ENCODE measurements around the gene MDGA2.
"Not testable (repeated sequence)": the region's sequence is repeated elsewhere in the genome, so short reads cannot be mapped to it uniquely, and the experiment has no call there.

The MDGA2 gene

GRCh38 chr14:47252802-47253201, 422.6 kb downstream of the MDGA2 start:
- H2BK120ac ChIP-seq (ENCODE audit: low read depth, low read length) = no peak overlapping the region
- H3K9me3 ChIP-seq (replicated peaks in 1 of 2; ENCODE audit: control insufficient read depth in 2 of 2, insufficient read depth in 1 of 2, low read depth in 1 of 2, low read length in 2 of 2) = peaks cover 0 to 8% of the 10 kb centered on the region in 2 donors
- H3K27me3 ChIP-seq (ENCODE audit: control insufficient read depth in 3 of 3, insufficient read depth in 3 of 3, low read depth in 1 of 3, low read length in 3 of 3) = no peaks in the 10 kb centered on the region
- H2BK15ac ChIP-seq (ENCODE audit: low read length) = no peak overlapping the region
- H2BK12ac ChIP-seq (ENCODE audit: low read length) = no peak overlapping the region
- H2BK5ac ChIP-seq (ENCODE audit: low read length) = no peak overlapping the region
- H3K36me3 ChIP-seq (replicated peaks in 1 of 2; ENCODE audit: control insufficient read depth in 2 of 2, insufficient read depth in 2 of 2, low read length in 2 of 2) = no peaks in the 10 kb centered on the region
- H2AK5ac ChIP-seq (ENCODE audit: low read depth, low read length) = no peak overlapping the region
- H3K14ac ChIP-seq (ENCODE audit: low read length) = no peak overlapping the region
- no peak overlapping the region for H3K9ac ChIP-seq (ENCODE audit: low read depth, low read length, poor library complexity)
- no peak overlapping the region for H4K91ac ChIP-seq (ENCODE audit: low read depth, low read length, poor library complexity)
- no peak overlapping the region for H2AFZ ChIP-seq (ENCODE audit: low read length)
- H3K27ac ChIP-seq (replicated peaks; ENCODE audit: low read length) = no peak overlapping the region
- H3K79me1 ChIP-seq (ENCODE audit: low read depth, low read length) = no peaks in the 10 kb centered on the region
- no CpG with 5 or more reads among the region's 4 CpGs for WGBS, 2 donors (ENCODE audit: extremely low coverage in 2 of 2, insufficient read length in 2 of 2, insufficient replicate concordance in 1 of 2)
- no peak overlapping the region for H3K4me2 ChIP-seq (ENCODE audit: insufficient read depth, low read length, poor library complexity, severe bottlenecking)
- no peak overlapping the region for H3K4ac ChIP-seq (ENCODE audit: low read length)
- no peak overlapping the region for H3K23ac ChIP-seq (ENCODE audit: low read depth, low read length, poor library complexity)
- no peak overlapping the region for H3K4me3 ChIP-seq (ENCODE audit: low read length in 2 of 2)
- H3K18ac ChIP-seq (ENCODE audit: low read length) = no peak overlapping the region
- H4K8ac ChIP-seq (ENCODE audit: low read depth, low read length) = no peak overlapping the region
- H3K4me1 ChIP-seq (ENCODE audit: control insufficient read depth in 2 of 2, insufficient read depth in 1 of 2, low read depth in 1 of 2, low read length in 2 of 2) = peaks cover 2 to 5% of the 10 kb centered on the region in 2 donors
- no peak for DNase-seq (ENCODE audit: low spot score)

- no peak overlapping the region for H3K18ac ChIP-seq (ENCODE audit: low read length)
- no peaks in the 10 kb centered on the region for H3K36me3 ChIP-seq (replicated peaks in 1 of 2; ENCODE audit: control insufficient read depth in 2 of 2, insufficient read depth in 2 of 2, low read length in 2 of 2)
- H3K4ac ChIP-seq (ENCODE audit: low read length) = no peak overlapping the region
- H2BK5ac ChIP-seq (ENCODE audit: low read length) = no peak overlapping the region
- no peak overlapping the region for H2BK15ac ChIP-seq (ENCODE audit: low read length)
- no peak overlapping the region for H3K4me3 ChIP-seq (ENCODE audit: low read length in 2 of 2)
- no peak overlapping the region for H2AK5ac ChIP-seq (ENCODE audit: low read depth, low read length)
- H3K27ac ChIP-seq (replicated peaks; ENCODE audit: low read length) = no peak overlapping the region
- H3K14ac ChIP-seq (ENCODE audit: low read length) = no peak overlapping the region
- H2BK120ac ChIP-seq (ENCODE audit: low read depth, low read length) = no peak overlapping the region
- no peak overlapping the region for H4K91ac ChIP-seq (ENCODE audit: low read depth, low read length, poor library complexity)
- no peak overlapping the region for H2AFZ ChIP-seq (ENCODE audit: low read length)
- no peak overlapping the region for H3K4me2 ChIP-seq (ENCODE audit: insufficient read depth, low read length, poor library complexity, severe bottlenecking)
- no peak overlapping the region for H2BK12ac ChIP-seq (ENCODE audit: low read length)
- no CpG with 5 or more reads among the region's 1 CpG for WGBS, 2 donors (ENCODE audit: extremely low coverage in 2 of 2, insufficient read length in 2 of 2, insufficient replicate concordance in 1 of 2)
- DNase-seq (ENCODE audit: low spot score) = no peak
- no peaks in the 10 kb centered on the region for H3K4me1 ChIP-seq (ENCODE audit: control insufficient read depth in 2 of 2, insufficient read depth in 1 of 2, low read depth in 1 of 2, low read length in 2 of 2)
- no peaks in the 10 kb centered on the region for H3K79me1 ChIP-seq (ENCODE audit: low read depth, low read length)
- no peaks in the 10 kb centered on the region for H3K27me3 ChIP-seq (ENCODE audit: control insufficient read depth in 3 of 3, insufficient read depth in 3 of 3, low read depth in 1 of 3, low read length in 3 of 3)
- H3K9me3 ChIP-seq (replicated peaks in 1 of 2; ENCODE audit: control insufficient read depth in 2 of 2, insufficient read depth in 1 of 2, low read depth in 1 of 2, low read length in 2 of 2) = no peaks in the 10 kb centered on the region
- H3K9ac ChIP-seq (ENCODE audit: low read depth, low read length, poor library complexity) = no peak overlapping the region
- H4K8ac ChIP-seq (ENCODE audit: low read depth, low read length) = no peak overlapping the region
- no peak overlapping the region for H3K23ac ChIP-seq (ENCODE audit: low read depth, low read length, poor library complexity)
These were observed 429.0 kb downstream of the MDGA2 start for GRCh38 chr14:47246367-47246766.

DNA sequence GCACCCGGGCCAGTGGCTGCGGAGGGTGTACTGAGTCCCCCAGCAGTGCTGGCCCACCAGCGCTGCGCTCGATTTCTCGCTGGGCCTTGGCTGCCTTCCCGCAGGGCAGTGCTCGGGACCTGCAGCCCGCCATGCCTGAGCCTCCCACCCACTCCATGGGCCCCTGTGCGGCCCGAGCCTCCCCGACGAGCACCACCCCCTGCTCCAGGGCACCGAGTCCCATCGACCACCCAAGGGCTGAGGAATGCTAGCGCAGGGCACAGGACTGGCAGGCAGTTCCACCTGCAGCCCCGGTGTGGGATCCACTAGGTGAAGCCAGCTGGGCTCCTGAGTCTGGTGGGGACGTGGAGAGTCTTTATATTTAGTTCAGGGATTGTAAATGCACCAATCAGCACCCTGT, 432.8 kb downstream of the MDGA2 start:
- not testable (repeated sequence) for H2AFZ ChIP-seq (ENCODE audit: low read length); H3K4ac ChIP-seq (ENCODE audit: low read length); H3K4me1 ChIP-seq (ENCODE audit: control insufficient read depth in 2 of 2, insufficient read depth in 1 of 2, low read depth in 1 of 2, low read length in 2 of 2); H4K8ac ChIP-seq (ENCODE audit: low read depth, low read length); H3K18ac ChIP-seq (ENCODE audit: low read length); H2AK5ac ChIP-seq (ENCODE audit: low read depth, low read length); H2BK5ac ChIP-seq (ENCODE audit: low read length); H3K36me3 ChIP-seq (replicated peaks in 1 of 2; ENCODE audit: control insufficient read depth in 2 of 2, insufficient read depth in 2 of 2, low read length in 2 of 2); DNase-seq (ENCODE audit: low spot score); H3K23ac ChIP-seq (ENCODE audit: low read depth, low read length, poor library complexity); H2BK120ac ChIP-seq (ENCODE audit: low read depth, low read length); H3K27me3 ChIP-seq (ENCODE audit: control insufficient read depth in 3 of 3, insufficient read depth in 3 of 3, low read depth in 1 of 3, low read length in 3 of 3); H2BK12ac ChIP-seq (ENCODE audit: low read length); H3K79me1 ChIP-seq (ENCODE audit: low read depth, low read length); H4K91ac ChIP-seq (ENCODE audit: low read depth, low read length, poor library complexity); H3K9me3 ChIP-seq (replicated peaks in 1 of 2; ENCODE audit: control insufficient read depth in 2 of 2, insufficient read depth in 1 of 2, low read depth in 1 of 2, low read length in 2 of 2); H3K4me3 ChIP-seq (ENCODE audit: low read length in 2 of 2); H3K4me2 ChIP-seq (ENCODE audit: insufficient read depth, low read length, poor library complexity, severe bottlenecking); H3K27ac ChIP-seq (replicated peaks; ENCODE audit: low read length); H3K9ac ChIP-seq (ENCODE audit: low read depth, low read length, poor library complexity); H2BK15ac ChIP-seq (ENCODE audit: low read length); H3K14ac ChIP-seq (ENCODE audit: low read length)
- WGBS, 2 donors (ENCODE audit: extremely low coverage in 2 of 2, insufficient read length in 2 of 2, insufficient replicate concordance in 1 of 2) = no CpG with 5 or more reads among the region's 18 CpGs

- H2BK120ac ChIP-seq (ENCODE audit: low read depth, low read length) = no peak overlapping the region
- no peak overlapping the region for H3K4ac ChIP-seq (ENCODE audit: low read length)
- DNase-seq (ENCODE audit: low spot score) = no peak
- no CpG with 5 or more reads among the region's 1 CpG for WGBS, 2 donors (ENCODE audit: extremely low coverage in 2 of 2, insufficient read length in 2 of 2, insufficient replicate concordance in 1 of 2)
- H2BK12ac ChIP-seq (ENCODE audit: low read length) = no peak overlapping the region
- H2BK5ac ChIP-seq (ENCODE audit: low read length) = no peak overlapping the region
- no peaks in the 10 kb centered on the region for H3K79me1 ChIP-seq (ENCODE audit: low read depth, low read length)
- no peak overlapping the region for H3K4me3 ChIP-seq (ENCODE audit: low read length in 2 of 2)
- H3K9me3 ChIP-seq (replicated peaks in 1 of 2; ENCODE audit: control insufficient read depth in 2 of 2, insufficient read depth in 1 of 2, low read depth in 1 of 2, low read length in 2 of 2) = no peaks in the 10 kb centered on the region
- H3K23ac ChIP-seq (ENCODE audit: low read depth, low read length, poor library complexity) = no peak overlapping the region
- H2AK5ac ChIP-seq (ENCODE audit: low read depth, low read length) = no peak overlapping the region
- no peaks in the 10 kb centered on the region for H3K36me3 ChIP-seq (replicated peaks in 1 of 2; ENCODE audit: control insufficient read depth in 2 of 2, insufficient read depth in 2 of 2, low read length in 2 of 2)
- no peak overlapping the region for H3K9ac ChIP-seq (ENCODE audit: low read depth, low read length, poor library complexity)
- H4K8ac ChIP-seq (ENCODE audit: low read depth, low read length) = no peak overlapping the region
- H3K14ac ChIP-seq (ENCODE audit: low read length) = no peak overlapping the region
- no peaks in the 10 kb centered on the region for H3K27me3 ChIP-seq (ENCODE audit: control insufficient read depth in 3 of 3, insufficient read depth in 3 of 3, low read depth in 1 of 3, low read length in 3 of 3)
- H3K27ac ChIP-seq (replicated peaks; ENCODE audit: low read length) = no peak overlapping the region
- H3K18ac ChIP-seq (ENCODE audit: low read length) = no peak overlapping the region
- no peak overlapping the region for H4K91ac ChIP-seq (ENCODE audit: low read depth, low read length, poor library complexity)
- no peak overlapping the region for H3K4me2 ChIP-seq (ENCODE audit: insufficient read depth, low read length, poor library complexity, severe bottlenecking)
- H2BK15ac ChIP-seq (ENCODE audit: low read length) = no peak overlapping the region
- H3K4me1 ChIP-seq (ENCODE audit: control insufficient read depth in 2 of 2, insufficient read depth in 1 of 2, low read depth in 1 of 2, low read length in 2 of 2) = no peaks in the 10 kb centered on the region
- H2AFZ ChIP-seq (ENCODE audit: low read length) = no peak overlapping the region
These were observed 434.5 kb downstream of the MDGA2 start for GRCh38 chr14:47240748-47241437.

All from neuronal stem cell (in vitro differentiated cells).